Right atrium auricular region (tissue), 2 donors: ENCODE data around the gene PDYN. TPM values are rescaled to one million over a fixed set of nuclear protein-coding genes. Genes with fewer than 3 reads are reported as not detected.

Experiments used
- DNase-seq: peaks from one replicate; pipeline ENCODE4 v3.0.0-alpha.2; 2019; ENCODE audit warnings: low spot score
- H3K27ac ChIP-seq, 2 donors: fragments of 200-600 bp; sonication (generic); 1 replicate in 1 of 2; 2 replicates in 1 of 2; pipeline ENCODE4 v1.5.1; 2016 to 2019
- H3K27me3 ChIP-seq, 2 donors: fragments of 200-600 bp; sonication (generic); one replicate each; pipeline versions ENCODE4 v1.5.1 to v1.6.0; 2017 to 2019
- H3K36me3 ChIP-seq: fragments of 200-600 bp; sonication (generic); one replicate; pipeline ENCODE4 v1.5.1; 2016
- H3K4me1 ChIP-seq, 2 donors: fragments of 200-600 bp; sonication (generic); one replicate each; pipeline versions ENCODE4 v1.5.1 to v1.6.0; 2017 to 2019
- H3K4me3 ChIP-seq, 2 donors: fragments of 200-600 bp; sonication (generic); 1 replicate in 1 of 2; 2 replicates in 1 of 2; pipeline ENCODE4 v1.5.1; 2017 to 2019; ENCODE audit warnings: mild to moderate bottlenecking in 1 of 2, moderate library complexity in 1 of 2
- H3K9me3 ChIP-seq, 2 donors: fragments of 200-600 bp; sonication (generic); one replicate each; pipeline ENCODE4 v1.5.1; 2019
- CTCF ChIP-seq, 2 donors: fragments of 200-600 bp; sonication (generic); IDR thresholded peaks; one replicate each; pipeline ENCODE4 v1.5.1; 2019; ENCODE audit warnings: antibody characterized with exemption in 2 of 2
- total RNA-seq, 2 donors: library from RNA; depleted of rRNA; stranded (reverse); fragments of >200 nt; gene quantifications; one replicate each; pipeline ENCODE4 v1.1.0, GENCODE V29; 2016

PDYN gene
- total RNA-seq, 2 donors from 2014 or later = not detected

- Histone ChIP-seq H3K27ac (no peak overlapping the region), H3K27me3 (no peaks in the 10 kb centered on the region), H3K4me3 (no peak overlapping the region), H3K36me3 (no peaks in the 10 kb centered on the region), H3K9me3 (no peaks in the 10 kb centered on the region), H3K4me1 (no peaks in the 10 kb centered on the region)
- DNase-seq = no peak
- no peak for TF ChIP-seq CTCF (IDR thresholded peaks at IDR 0.05)
Measured at GRCh38 chr20:1982686-1983085, 11.2 kb downstream of the PDYN start.

GRCh38 chr20:1979106-1979778 is 14.6 kb downstream of the PDYN start:
- Histone ChIP-seq H3K36me3 (no peaks in the 10 kb centered on the region), H3K4me1 (no peaks in the 10 kb centered on the region), H3K4me3 (no peak overlapping the region), H3K27me3 (no peaks in the 10 kb centered on the region), H3K9me3 (no peaks in the 10 kb centered on the region), H3K27ac (no peak overlapping the region)
- no peak for DNase-seq
- TF ChIP-seq CTCF (IDR thresholded peaks at IDR 0.05) = no peak

GRCh38 chr20:1975291-1975690 is 18.6 kb downstream of the PDYN start:
- Histone ChIP-seq H3K9me3 (no peaks in the 10 kb centered on the region), H3K4me3 (no peak overlapping the region), H3K27me3 (no peaks in the 10 kb centered on the region), H3K27ac (no peak overlapping the region), H3K36me3 (no peaks in the 10 kb centered on the region), H3K4me1 (no peaks in the 10 kb centered on the region)
- TF ChIP-seq CTCF (IDR thresholded peaks at IDR 0.05) = no peak
- DNase-seq = no peak

GRCh38 chr20:1973601-1974440 is 20.0 kb downstream of the PDYN start:
- H3K9me3 ChIP-seq = no peaks in the 10 kb centered on the region
- no peak for TF ChIP-seq CTCF (IDR thresholded peaks at IDR 0.05)
- no peaks in the 10 kb centered on the region for H3K27me3 ChIP-seq

GRCh38 chr20:1971893-1972586 is 21.8 kb downstream of the PDYN start:
- TF ChIP-seq CTCF (IDR thresholded peaks at IDR 0.05) = no peak
- no peak overlapping the region for H3K27ac ChIP-seq
- no peaks in the 10 kb centered on the region for H3K9me3 ChIP-seq
- H3K36me3 ChIP-seq = no peaks in the 10 kb centered on the region
- DNase-seq = no peak
- H3K27me3 ChIP-seq = no peaks in the 10 kb centered on the region
- H3K4me3 ChIP-seq = no peak overlapping the region
- no peaks in the 10 kb centered on the region for H3K4me1 ChIP-seq

More at GRCh38 chr20:1973601-1974440, 20.0 kb downstream of the PDYN start:
- no peaks in the 10 kb centered on the region for H3K4me1 ChIP-seq
- no peak overlapping the region for H3K4me3 ChIP-seq
- H3K27ac ChIP-seq = no peak overlapping the region
- no peaks in the 10 kb centered on the region for H3K36me3 ChIP-seq
- no peak for DNase-seq
